Activated naive CD8-positive, alpha-beta T cell treated with anti-CD3 and anti-CD28 coated beads, Interleukin-2, amount 10 ng/mL, durations not matched to agents 7 days and 5 days (primary cell): Measurements from ENCODE around the gene ERGIC3. TPM values are rescaled to one million over a fixed set of nuclear protein-coding genes. Genes with fewer than 3 reads are reported as not detected.

Source experiments
- ATAC-seq: fragments of 150-1000 bp; cut with Tn5 transposase; one replicate; pipeline ENCODE4 v1.10.0; 2021; ENCODE audit warnings: low read depth, moderate library complexity
- POLR2A ChIA-PET: fragments of 350-600 bp; sonication (Branson Sonifier 250); formaldehyde crosslinking; loops from one replicate; lab custom pipeline; 2021; ENCODE audit warnings: antibody characterized with exemption; lab: Charles Lee
- DNase-seq: peaks from one replicate; pipeline ENCODE4 v3.0.0; 2021
- H3K27ac Mint-ChIP-seq: one replicate; pipeline ENCODE4 v1.8.0; 2022; ENCODE audit warnings: mild to moderate bottlenecking, mixed read lengths
- H3K27me3 Mint-ChIP-seq: one replicate; pipeline ENCODE4 v1.8.0; 2022; ENCODE audit warnings: mild to moderate bottlenecking, moderate library complexity, mixed read lengths
- H3K36me3 Mint-ChIP-seq: one replicate; pipeline ENCODE4 v1.8.0; 2021; ENCODE audit warnings: mild to moderate bottlenecking, mixed read lengths
- H3K4me1 Mint-ChIP-seq: one replicate; pipeline ENCODE4 v1.8.0; 2021; ENCODE audit warnings: mixed read lengths
- H3K4me3 Mint-ChIP-seq: one replicate; pipeline ENCODE4 v1.8.0; 2022; ENCODE audit warnings: mild to moderate bottlenecking, moderate library complexity, mixed read lengths
- H3K9me3 Mint-ChIP-seq: one replicate; pipeline ENCODE4 v1.8.0; 2021; ENCODE audit warnings: mixed read lengths
- total RNA-seq, 2 experiments: library from RNA; stranded (reverse); gene quantifications; one replicate each; pipeline ENCODE4 v1.2.3, GENCODE V29; 2021

ERGIC3 gene
- total RNA-seq = 100 to 1,000 TPM; 123 to 125 TPM

DNA sequence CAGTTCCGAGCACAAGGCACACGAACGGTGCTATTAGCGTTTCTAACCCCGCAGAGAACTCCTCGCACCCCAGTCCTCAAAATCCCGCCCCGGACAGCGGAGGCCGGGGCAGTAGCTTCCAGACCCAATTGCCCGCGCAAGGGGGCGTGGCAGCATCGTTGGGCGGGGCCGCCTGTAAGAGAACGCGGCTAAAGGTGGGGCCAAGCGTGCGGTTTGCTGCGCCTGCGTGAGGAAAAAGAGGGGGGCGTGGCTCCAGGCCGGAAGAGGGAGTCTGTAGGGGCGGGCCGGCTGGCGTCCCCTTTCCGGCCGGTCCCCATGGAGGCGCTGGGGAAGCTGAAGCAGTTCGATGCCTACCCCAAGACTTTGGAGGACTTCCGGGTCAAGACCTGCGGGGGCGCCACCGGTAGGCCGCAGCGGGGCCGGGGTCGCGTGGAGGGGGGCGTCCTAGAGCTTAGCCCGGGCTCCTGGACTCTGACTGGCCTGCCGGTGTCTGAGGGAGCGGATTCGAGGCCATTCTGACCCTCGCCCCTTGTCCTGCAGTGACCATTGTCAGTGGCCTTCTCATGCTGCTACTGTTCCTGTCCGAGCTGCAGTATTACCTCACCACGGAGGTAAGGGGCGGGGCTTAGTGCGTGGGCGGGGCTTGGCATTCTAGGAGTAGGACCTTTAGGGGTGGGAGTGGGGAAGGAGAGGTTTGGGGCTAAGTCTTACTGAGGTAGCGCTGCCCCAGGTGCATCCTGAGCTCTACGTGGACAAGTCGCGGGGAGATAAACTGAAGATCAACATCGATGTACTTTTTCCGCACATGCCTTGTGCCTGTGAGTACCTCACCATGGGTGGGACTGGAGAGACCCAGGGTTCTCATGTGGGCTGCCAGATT lies at the start of gene ERGIC3:
Gene ERGIC3, plus strand, starts transcription at position 296 of the 880 bp plus-strand sequence. Its CDS starts 20 bp downstream, at position 316.
- Mint-ChIP-seq H3K27me3 (peaks cover 4% of the 10 kb centered on the region), H3K9me3 (no peaks in the 10 kb centered on the region), H3K4me3 (peak within 1 kb of the TSS; percentile 94), H3K36me3 (peaks cover 4% of the 10 kb centered on the region), H3K4me1 (peaks cover 14% of the 10 kb centered on the region), H3K27ac (peak within 1 kb of the TSS; percentile 94)
- POLR2A ChIA-PET = interaction anchor here (0.5 to 2.8 kb wide), 7 partner anchors 15 to 412 kb away, joined by 3 to 12 read pairs (median 5); partner anchors contain the start of genes SCAND1 and SPAG4
- ATAC-seq = peak; percentile 94
- DNase-seq = peak; percentile 97

DNA sequence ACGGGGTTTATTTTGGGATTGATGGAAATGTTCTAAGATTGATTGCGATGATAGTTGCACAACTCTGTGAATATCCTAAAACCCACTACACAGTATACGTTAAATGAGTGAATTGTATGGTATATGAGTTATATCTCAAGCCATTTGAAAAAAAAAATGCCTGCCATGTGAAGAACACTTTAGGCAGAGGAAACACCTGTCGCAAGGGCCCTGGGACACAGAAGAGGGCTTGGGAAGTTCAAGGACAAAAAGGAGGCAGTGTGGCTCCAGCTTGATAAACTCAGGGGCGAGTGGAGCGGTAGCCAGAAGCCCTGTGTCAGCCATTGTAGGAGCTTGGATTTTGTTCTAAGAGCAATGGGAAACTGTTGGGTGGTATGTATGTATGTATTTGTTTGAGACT lies 49.5 kb upstream of the ERGIC3 start:
- Mint-ChIP-seq H3K9me3 (no peaks in the 10 kb centered on the region), H3K4me1 (peaks cover 33% of the 10 kb centered on the region), H3K27me3 (no peaks in the 10 kb centered on the region), H3K36me3 (peaks cover 51% of the 10 kb centered on the region), H3K27ac (peak overlapping the region; percentile 99), H3K4me3 (peak overlapping the region; percentile 99)
- ATAC-seq (no peak), DNase-seq (no peak)
- POLR2A ChIA-PET = interaction anchor here (0.7 to 3.2 kb wide), 6 partner anchors 28 to 1465 kb away, joined by 3 to 24 read pairs (median 6); partner anchors contain the start of gene RBM39

DNA sequence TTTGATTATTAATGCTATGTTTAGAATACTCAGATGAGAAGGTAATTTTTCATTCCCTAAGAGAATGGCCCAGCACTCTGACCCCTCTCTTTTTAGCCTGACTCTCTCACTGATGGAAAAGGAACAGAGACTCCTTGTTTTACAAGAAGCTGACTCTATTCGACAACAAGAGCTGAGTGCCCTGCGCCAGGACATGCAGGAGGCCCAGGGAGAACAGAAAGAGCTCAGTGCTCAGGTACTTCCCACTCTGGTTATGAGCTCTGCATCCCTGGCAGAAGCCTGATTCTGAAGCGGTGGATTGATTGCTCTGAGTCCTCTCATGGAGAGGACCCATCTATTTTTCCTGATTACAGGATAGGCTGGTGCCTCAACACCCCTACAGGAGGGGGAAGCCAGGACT lies 45.4 kb upstream of the ERGIC3 start:
- no peak for ATAC-seq
- no peak overlapping the region for H3K27ac Mint-ChIP-seq
- H3K4me3 Mint-ChIP-seq = no peak overlapping the region
- no peaks in the 10 kb centered on the region for H3K27me3 Mint-ChIP-seq
- POLR2A ChIA-PET = interaction anchor here (0.7 to 1.0 kb wide), 2 partner anchors 17 to 42 kb away, joined by 3 read pairs; no protein-coding TSS in a partner anchor
- DNase-seq = no peak
- H3K9me3 Mint-ChIP-seq = no peaks in the 10 kb centered on the region
- peaks cover 45% of the 10 kb centered on the region for H3K36me3 Mint-ChIP-seq
- H3K4me1 Mint-ChIP-seq = peaks cover 12% of the 10 kb centered on the region

DNA sequence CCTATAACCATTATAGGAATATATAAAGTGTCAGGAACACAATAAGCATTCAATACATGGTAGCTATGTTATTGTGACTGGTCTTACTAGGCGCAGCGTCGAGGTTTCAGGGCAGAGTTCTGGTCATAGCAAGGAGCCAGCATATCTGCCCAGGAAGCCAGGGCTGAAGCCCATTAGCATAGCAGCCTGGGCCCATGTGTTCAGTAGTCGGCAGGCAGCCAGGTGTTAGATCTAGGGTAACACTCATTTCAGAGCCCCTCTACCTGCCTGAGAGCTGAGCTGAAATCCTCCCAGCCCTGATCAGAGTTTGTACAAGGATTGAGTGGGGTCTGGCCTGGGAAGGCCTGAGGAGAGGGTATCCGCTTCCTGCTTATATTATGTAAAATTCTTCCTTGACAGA lies 44.6 kb upstream of the ERGIC3 start:
- Mint-ChIP-seq H3K27me3 (no peaks in the 10 kb centered on the region), H3K4me3 (no peak overlapping the region), H3K27ac (no peak overlapping the region), H3K9me3 (no peaks in the 10 kb centered on the region), H3K36me3 (peaks cover 46% of the 10 kb centered on the region), H3K4me1 (peaks cover 5% of the 10 kb centered on the region)
- ATAC-seq (no peak), DNase-seq (no peak)
- POLR2A ChIA-PET = no interaction called here

DNA sequence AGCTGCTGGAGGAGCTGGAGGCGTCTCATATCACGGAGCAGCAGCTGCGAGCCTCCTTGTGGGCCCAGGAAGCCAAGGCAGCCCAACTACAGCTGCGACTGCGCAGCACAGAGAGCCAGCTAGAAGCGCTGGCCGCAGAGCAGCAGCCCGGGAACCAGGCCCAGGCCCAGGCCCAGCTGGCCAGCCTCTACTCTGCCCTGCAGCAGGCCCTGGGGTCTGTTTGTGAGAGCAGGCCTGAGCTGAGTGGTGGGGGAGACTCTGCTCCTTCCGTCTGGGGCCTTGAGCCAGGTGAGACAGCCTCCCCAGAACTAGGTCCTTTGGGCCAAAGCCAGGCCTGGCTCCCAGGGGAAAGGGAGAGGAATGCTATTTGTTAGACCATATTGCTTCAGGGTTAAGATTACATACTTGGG lies 44.1 kb upstream of the ERGIC3 start:
- Mint-ChIP-seq H3K27ac (no peak overlapping the region), H3K9me3 (no peaks in the 10 kb centered on the region), H3K4me1 (peaks cover 5% of the 10 kb centered on the region), H3K4me3 (no peak overlapping the region), H3K27me3 (no peaks in the 10 kb centered on the region), H3K36me3 (peaks cover 49% of the 10 kb centered on the region)
- POLR2A ChIA-PET = interaction anchor here (0.5 kb wide), 1 partner anchor 80 kb away, joined by 5 read pairs; no protein-coding TSS in a partner anchor
- DNase-seq (no peak), ATAC-seq (no peak)

DNA sequence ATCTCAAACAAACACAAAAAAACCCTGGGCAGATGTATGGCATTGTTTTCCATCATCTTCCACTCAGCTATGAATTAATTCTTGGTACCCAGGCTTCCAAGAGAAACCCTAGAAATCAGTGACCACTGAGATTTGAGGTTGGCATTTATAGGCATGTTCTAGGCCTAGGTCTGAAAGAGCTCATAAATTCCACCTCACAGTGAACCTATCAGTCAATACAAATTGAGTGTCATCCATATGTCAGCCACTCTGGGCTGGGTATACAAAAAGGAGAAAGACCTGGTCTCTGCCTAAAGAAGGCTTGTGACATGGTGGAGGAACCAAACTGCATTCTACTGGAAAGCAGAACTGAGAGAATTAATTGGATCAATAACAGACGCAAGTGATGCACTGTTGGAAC lies 42.6 kb upstream of the ERGIC3 start:
- H3K27me3 Mint-ChIP-seq = no peaks in the 10 kb centered on the region
- H3K9me3 Mint-ChIP-seq = no peaks in the 10 kb centered on the region
- peaks cover 7% of the 10 kb centered on the region for H3K4me1 Mint-ChIP-seq
- ATAC-seq (no peak), DNase-seq (no peak)
- H3K27ac Mint-ChIP-seq = no peak overlapping the region
- no peak overlapping the region for H3K4me3 Mint-ChIP-seq
- POLR2A ChIA-PET = interaction anchor here (0.5 to 0.7 kb wide), 2 partner anchors 13 to 27 kb away, joined by 3 to 4 read pairs; no protein-coding TSS in a partner anchor
- peaks cover 48% of the 10 kb centered on the region for H3K36me3 Mint-ChIP-seq

DNA sequence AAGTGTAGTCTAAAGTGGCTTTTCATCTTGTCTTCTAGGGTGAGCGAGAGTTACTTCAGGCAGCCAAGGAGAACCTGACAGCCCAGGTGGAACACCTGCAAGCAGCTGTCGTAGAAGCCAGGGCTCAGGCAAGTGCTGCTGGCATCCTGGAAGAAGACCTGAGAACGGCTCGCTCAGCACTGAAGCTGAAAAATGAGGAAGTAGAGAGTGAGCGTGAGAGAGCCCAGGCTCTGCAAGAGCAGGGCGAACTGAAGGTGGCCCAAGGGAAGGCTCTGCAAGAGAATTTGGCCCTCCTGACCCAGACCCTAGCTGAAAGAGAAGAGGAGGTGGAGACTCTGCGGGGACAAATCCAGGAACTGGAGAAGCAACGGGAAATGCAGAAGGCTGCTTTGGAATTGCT lies 39.5 kb upstream of the ERGIC3 start:
- Mint-ChIP-seq H3K36me3 (peaks cover 56% of the 10 kb centered on the region), H3K4me1 (peaks cover 33% of the 10 kb centered on the region), H3K4me3 (no peak overlapping the region), H3K27me3 (no peaks in the 10 kb centered on the region), H3K27ac (no peak overlapping the region), H3K9me3 (no peaks in the 10 kb centered on the region)
- POLR2A ChIA-PET = interaction anchor here (2.2 kb wide), 1 partner anchor 11 kb away, joined by 9 read pairs; no protein-coding TSS in a partner anchor
- no peak for DNase-seq
- ATAC-seq = no peak

DNA sequence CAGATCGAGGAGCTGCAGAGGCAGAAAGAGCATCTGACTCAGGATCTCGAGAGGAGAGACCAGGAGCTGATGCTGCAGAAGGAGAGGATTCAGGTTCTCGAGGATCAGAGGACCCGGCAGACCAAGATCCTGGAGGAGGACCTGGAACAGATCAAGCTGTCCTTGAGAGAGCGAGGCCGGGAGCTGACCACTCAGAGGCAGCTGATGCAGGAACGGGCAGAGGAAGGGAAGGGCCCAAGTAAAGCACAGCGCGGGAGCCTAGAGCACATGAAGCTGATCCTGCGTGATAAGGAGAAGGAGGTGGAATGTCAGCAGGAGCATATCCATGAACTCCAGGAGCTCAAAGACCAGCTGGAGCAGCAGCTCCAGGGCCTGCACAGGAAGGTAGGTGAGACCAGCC lies 38.6 kb upstream of the ERGIC3 start:
- no peak for DNase-seq
- peaks cover 36% of the 10 kb centered on the region for H3K4me1 Mint-ChIP-seq

DNA sequence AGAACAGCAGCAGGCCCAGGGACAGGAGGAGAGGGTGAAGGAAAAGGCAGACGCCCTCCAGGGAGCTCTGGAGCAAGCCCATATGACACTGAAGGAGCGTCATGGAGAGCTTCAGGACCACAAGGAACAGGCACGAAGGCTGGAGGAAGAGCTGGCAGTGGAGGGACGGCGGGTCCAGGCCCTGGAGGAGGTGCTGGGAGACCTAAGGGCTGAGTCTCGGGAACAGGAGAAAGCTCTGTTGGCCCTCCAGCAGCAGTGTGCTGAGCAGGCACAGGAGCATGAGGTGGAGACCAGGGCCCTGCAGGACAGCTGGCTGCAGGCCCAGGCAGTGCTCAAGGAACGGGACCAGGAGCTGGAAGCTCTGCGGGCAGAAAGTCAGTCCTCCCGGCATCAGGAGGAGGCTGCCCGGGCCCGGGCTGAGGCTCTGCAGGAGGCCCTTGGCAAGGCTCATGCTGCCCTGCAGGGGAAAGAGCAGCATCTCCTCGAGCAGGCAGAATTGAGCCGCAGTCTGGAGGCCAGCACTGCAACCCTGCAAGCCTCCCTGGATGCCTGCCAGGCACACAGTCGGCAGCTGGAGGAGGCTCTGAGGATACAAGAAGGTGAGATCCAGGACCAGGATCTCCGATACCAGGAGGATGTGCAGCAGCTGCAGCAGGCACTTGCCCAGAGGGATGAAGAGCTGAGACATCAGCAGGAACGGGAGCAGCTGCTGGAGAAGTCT lies 37.9 kb upstream of the ERGIC3 start:
- POLR2A ChIA-PET = interaction anchor here (1.3 kb wide), 1 partner anchor 49 kb away, joined by 3 read pairs; the partner anchor contains the start of gene CEP250
- ATAC-seq = no peak
- Mint-ChIP-seq H3K4me3 (no peak overlapping the region), H3K9me3 (no peaks in the 10 kb centered on the region), H3K27ac (peak overlapping the region; percentile 66), H3K36me3 (peaks cover 56% of the 10 kb centered on the region), H3K27me3 (no peaks in the 10 kb centered on the region), H3K4me1 (peaks cover 36% of the 10 kb centered on the region)
- no peak for DNase-seq

More for the DNA sequence above, 38.6 kb upstream of the ERGIC3 start:
- no peak overlapping the region for H3K4me3 Mint-ChIP-seq
- H3K36me3 Mint-ChIP-seq = peaks cover 54% of the 10 kb centered on the region
- no peak overlapping the region for H3K27ac Mint-ChIP-seq
- no peaks in the 10 kb centered on the region for H3K9me3 Mint-ChIP-seq
- no peaks in the 10 kb centered on the region for H3K27me3 Mint-ChIP-seq
- no peak for ATAC-seq
- POLR2A ChIA-PET = interaction anchor here (1.3 to 2.2 kb wide), 2 partner anchors 12 to 48 kb away, joined by 3 to 9 read pairs; partner anchors contain the start of gene CEP250

DNA sequence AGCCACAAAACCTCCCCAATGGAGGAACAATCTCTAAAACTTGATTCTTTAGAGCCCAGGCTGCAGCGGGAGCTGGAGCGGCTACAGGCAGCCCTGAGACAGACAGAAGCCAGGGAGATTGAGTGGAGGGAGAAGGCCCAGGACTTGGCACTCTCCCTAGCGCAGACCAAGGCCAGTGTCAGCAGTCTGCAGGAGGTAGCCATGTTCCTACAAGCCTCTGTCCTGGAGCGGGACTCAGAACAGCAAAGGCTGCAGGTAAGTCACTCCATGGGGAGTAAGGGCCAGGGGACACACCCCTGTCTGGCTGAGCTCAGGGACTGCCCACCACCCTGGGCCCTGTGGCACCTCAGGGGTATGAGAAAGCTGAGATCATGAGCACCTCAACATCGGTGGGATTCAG lies 37.1 kb upstream of the ERGIC3 start:
- Mint-ChIP-seq H3K4me1 (peaks cover 36% of the 10 kb centered on the region), H3K27me3 (no peaks in the 10 kb centered on the region), H3K36me3 (peaks cover 53% of the 10 kb centered on the region), H3K27ac (peak overlapping the region; percentile 83), H3K9me3 (no peaks in the 10 kb centered on the region), H3K4me3 (no peak overlapping the region)
- POLR2A ChIA-PET = no interaction called here
- ATAC-seq = no peak
- DNase-seq = no peak

DNA sequence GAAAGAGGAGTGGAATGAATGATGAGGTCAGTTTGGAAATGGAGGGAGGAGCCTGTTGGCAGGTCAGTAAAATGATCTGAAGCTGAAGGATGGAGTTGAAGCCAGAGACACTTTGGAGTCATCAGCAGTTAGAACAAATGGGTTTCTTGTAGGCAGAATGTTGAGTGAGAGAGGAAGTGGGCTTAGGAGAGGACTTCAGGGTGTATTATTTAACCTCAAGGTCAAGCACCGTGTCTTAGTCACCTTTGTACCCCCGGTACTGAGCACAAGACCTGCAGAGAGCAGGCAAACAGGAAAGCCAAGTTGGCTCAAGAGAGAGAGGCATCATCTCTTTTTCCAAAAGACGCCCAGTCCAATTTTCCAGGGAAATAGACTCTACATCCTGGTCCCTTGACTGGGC lies 35.7 kb upstream of the ERGIC3 start:
- Mint-ChIP-seq H3K27me3 (no peaks in the 10 kb centered on the region), H3K27ac (peak overlapping the region; percentile 83), H3K9me3 (no peaks in the 10 kb centered on the region), H3K36me3 (peaks cover 45% of the 10 kb centered on the region), H3K4me3 (peak overlapping the region; percentile 54), H3K4me1 (peaks cover 36% of the 10 kb centered on the region)
- DNase-seq (no peak), ATAC-seq (peak; percentile 55)
- POLR2A ChIA-PET = interaction anchor here (0.6 kb wide), 1 partner anchor 11 kb away, joined by 3 read pairs; no protein-coding TSS in a partner anchor

DNA sequence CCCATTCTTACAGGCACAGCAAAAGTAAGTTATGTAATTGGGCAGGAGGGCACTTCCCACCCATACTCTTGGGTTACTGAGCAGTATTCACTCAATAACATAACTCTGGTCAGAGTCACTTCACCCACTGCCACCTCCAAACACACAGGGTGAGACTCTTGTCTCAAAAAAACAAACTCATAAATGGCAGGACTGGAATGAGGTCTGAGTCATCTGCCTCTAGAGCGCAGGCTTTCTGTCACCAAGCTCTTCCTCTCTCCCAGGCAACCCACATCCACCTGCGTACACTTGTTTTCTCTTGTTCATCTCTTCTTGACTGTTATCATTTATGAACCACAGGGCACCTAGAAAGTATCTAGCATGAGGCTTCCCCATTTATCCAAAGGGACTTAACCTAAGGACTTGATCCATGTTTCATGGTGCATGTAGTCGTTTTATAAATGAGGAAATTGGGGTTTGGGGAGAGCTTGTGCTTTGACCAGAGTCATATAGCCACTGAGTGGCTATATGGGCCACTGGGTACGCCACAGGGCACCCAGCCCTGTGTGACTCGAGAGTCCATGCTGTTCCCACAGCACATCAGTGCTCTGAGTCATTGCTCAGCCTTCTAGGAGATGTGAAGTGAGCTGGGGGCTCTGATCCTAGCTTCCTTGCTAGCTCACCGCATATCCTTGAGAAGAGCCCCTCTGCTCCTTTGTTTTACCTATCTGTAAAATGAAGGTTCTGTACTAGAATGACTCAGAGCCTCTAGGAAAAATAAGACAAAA lies 34.8 kb upstream of the ERGIC3 start:
- no peaks in the 10 kb centered on the region for H3K27me3 Mint-ChIP-seq
- peak overlapping the region; percentile 83 for H3K27ac Mint-ChIP-seq
- H3K4me3 Mint-ChIP-seq = peak overlapping the region; percentile 21
- DNase-seq (no peak), ATAC-seq (peak; percentile 72)
- no peaks in the 10 kb centered on the region for H3K9me3 Mint-ChIP-seq
- peaks cover 36% of the 10 kb centered on the region for H3K4me1 Mint-ChIP-seq
- POLR2A ChIA-PET = interaction anchor here (0.6 to 1.4 kb wide), 2 partner anchors 17 to 98 kb away, joined by 3 to 9 read pairs; no protein-coding TSS in a partner anchor
- peaks cover 41% of the 10 kb centered on the region for H3K36me3 Mint-ChIP-seq
